Right lung (tissue), 10 donors: ENCODE results near the gene HSP90AB1. TPM values are rescaled to one million over a fixed set of nuclear protein-coding genes. Genes with fewer than 3 reads are reported as not detected.

Experiments used
- DNase-seq, 2 donors: peaks; one replicate each; pipeline ENCODE4 v3.0.0-alpha.2; 2013
- long read RNA-seq, 8 donors: transcript quantifications; one replicate each; lab custom pipeline, GENCODE V29; 2026
- polyA plus RNA-seq, 5 donors: library from polyadenylated mRNA; unstranded; fragments of 120-200 nt; gene quantifications; one replicate each; pipeline versions ENCODE4 v1.2.1 to v1.2.3, GENCODE V29; 2013; ENCODE audit warnings: inconsistent platforms in 1 of 5, low replicate concordance in 1 of 5; ENCODE audit not compliant: insufficient read length in 5 of 5, insufficient read depth in 1 of 5

The HSP90AB1 gene
- polyA plus RNA-seq = 1,000 to 10,000 TPM; 1,058 to 1,493 (median 1,212) TPM
- long read RNA-seq, donor 1, transcript HSP90AB1-203 (12 exons, 2,572 nt) = major isoform, 227 of 1,466 reads
- long read RNA-seq, donor 1, partial matches to known transcripts = 1,237 of 1,466 reads
- long read RNA-seq, donor 1, other reads (novel, unspliced or antisense) = 0 of 1,466 reads
- long read RNA-seq, donor 2, transcript HSP90AB1-203 (12 exons, 2,572 nt) = major isoform, 204 of 483 reads
- long read RNA-seq, donor 2, partial matches to known transcripts = 257 of 483 reads
- long read RNA-seq, donor 2, other reads (novel, unspliced or antisense) = 18 of 483 reads
- long read RNA-seq, donor 3, transcript HSP90AB1-203 (12 exons, 2,572 nt) = major isoform, 159 of 1,005 reads
- long read RNA-seq, donor 3, partial matches to known transcripts = 838 of 1,005 reads
- long read RNA-seq, donor 3, other reads (novel, unspliced or antisense) = 8 of 1,005 reads
- long read RNA-seq, donor 4, transcript HSP90AB1-203 (12 exons, 2,572 nt) = major isoform, 77 of 829 reads
- long read RNA-seq, donor 4, partial matches to known transcripts = 738 of 829 reads
- long read RNA-seq, donor 4, other reads (novel, unspliced or antisense) = 12 of 829 reads
- long read RNA-seq, donor 5, transcript HSP90AB1-203 (12 exons, 2,572 nt) = major isoform, 165 of 1,034 reads
- long read RNA-seq, donor 5, partial matches to known transcripts = 815 of 1,034 reads
- long read RNA-seq, donor 5, other reads (novel, unspliced or antisense) = 54 of 1,034 reads
- long read RNA-seq, donor 6, transcript HSP90AB1-203 (12 exons, 2,572 nt) = major isoform, 332 of 1,307 reads
- long read RNA-seq, donor 6, partial matches to known transcripts = 962 of 1,307 reads
- long read RNA-seq, donor 6, other reads (novel, unspliced or antisense) = 12 of 1,307 reads
- long read RNA-seq, donor 7, transcript HSP90AB1-203 (12 exons, 2,572 nt) = major isoform, 247 of 569 reads
- long read RNA-seq, donor 7, partial matches to known transcripts = 320 of 569 reads
- long read RNA-seq, donor 7, other reads (novel, unspliced or antisense) = 0 of 569 reads
- long read RNA-seq, donor 8, transcript HSP90AB1-203 (12 exons, 2,572 nt) = major isoform, 59 of 435 reads
- long read RNA-seq, donor 8, partial matches to known transcripts = 376 of 435 reads
- long read RNA-seq, donor 8, other reads (novel, unspliced or antisense) = 0 of 435 reads

- peak; percentile 90 to 93 for DNase-seq
These were observed at the start of gene HSP90AB1 for GRCh38 chr6:44246663-44247337. TSS of gene HSP90AB1 (plus strand) at chr6:44247101. CDS start at chr6:44248630, 1,529 bp downstream.

GRCh38 chr6:44198684-44199083 is 48.2 kb upstream of the HSP90AB1 start:
- DNase-seq = no peak

- DNase-seq = no peak
These were observed 47.0 kb upstream of the HSP90AB1 start for GRCh38 chr6:44199883-44200282.

- no peak for DNase-seq
These were observed 45.7 kb upstream of the HSP90AB1 start for GRCh38 chr6:44201200-44201599.

- no peak for DNase-seq
These were observed 45.1 kb upstream of the HSP90AB1 start for GRCh38 chr6:44201638-44202303.

GRCh38 chr6:44202332-44202971 is 44.4 kb upstream of the HSP90AB1 start:
- DNase-seq = no peak

GRCh38 chr6:44202972-44203750 is 43.7 kb upstream of the HSP90AB1 start:
- DNase-seq = no peak

GRCh38 chr6:44203955-44204354 is 42.9 kb upstream of the HSP90AB1 start:
- DNase-seq = no peak

GRCh38 chr6:44207966-44208365 is 38.9 kb upstream of the HSP90AB1 start:
- DNase-seq = no peak

- DNase-seq = no peak
These were observed 35.6 kb upstream of the HSP90AB1 start for GRCh38 chr6:44211284-44211683.

GRCh38 chr6:44214307-44214706 is 32.6 kb upstream of the HSP90AB1 start:
- DNase-seq = no peak

GRCh38 chr6:44216677-44217331 is 30.1 kb upstream of the HSP90AB1 start, which contains the start of gene MYMX:
TSS of gene MYMX (plus strand) at chr6:44216926. CDS start at chr6:44217472, 546 bp downstream.
- no peak for DNase-seq

GRCh38 chr6:44217332-44218143 is 29.4 kb upstream of the HSP90AB1 start:
- no peak for DNase-seq

- DNase-seq = peak; percentile 92 to 94
These were observed 27.7 kb upstream of the HSP90AB1 start for GRCh38 chr6:44219053-44219814.

GRCh38 chr6:44219815-44220784 is 26.8 kb upstream of the HSP90AB1 start:
- no peak for DNase-seq

- no peak for DNase-seq
These were observed 26.0 kb upstream of the HSP90AB1 start for GRCh38 chr6:44220913-44221290.
